Measurements from ENCODE around the gene MPHOSPH6. TPM values are rescaled to one million over a fixed set of nuclear protein-coding genes. Genes with fewer than 3 reads are reported as not detected.
"Not testable (repeated sequence)": the region's sequence is repeated elsewhere in the genome, so short reads cannot be mapped to it uniquely, and the experiment has no call there.

The MPHOSPH6 gene
- total and polyA plus RNA-seq, 2 donors = 20.3 to 29.4 TPM

GRCh38 chr16:82129881-82130280, 40.1 kb downstream of the MPHOSPH6 start:
- H3K36me3 ChIP-seq (ENCODE audit: insufficient read depth) = no peaks in the 10 kb centered on the region
- no peaks in the 10 kb centered on the region for H3K4me1 ChIP-seq (ENCODE audit: insufficient read depth)
- WGBS = 83% methylated on average over 3 of the region's 3 CpGs
- DNase-seq (ENCODE audit: extremely low spot score) = no peak
- H3K27ac ChIP-seq (ENCODE audit: low read depth) = no peak overlapping the region
- H3K4me3 ChIP-seq (ENCODE audit: low read depth, low read length) = no peak overlapping the region

DNA sequence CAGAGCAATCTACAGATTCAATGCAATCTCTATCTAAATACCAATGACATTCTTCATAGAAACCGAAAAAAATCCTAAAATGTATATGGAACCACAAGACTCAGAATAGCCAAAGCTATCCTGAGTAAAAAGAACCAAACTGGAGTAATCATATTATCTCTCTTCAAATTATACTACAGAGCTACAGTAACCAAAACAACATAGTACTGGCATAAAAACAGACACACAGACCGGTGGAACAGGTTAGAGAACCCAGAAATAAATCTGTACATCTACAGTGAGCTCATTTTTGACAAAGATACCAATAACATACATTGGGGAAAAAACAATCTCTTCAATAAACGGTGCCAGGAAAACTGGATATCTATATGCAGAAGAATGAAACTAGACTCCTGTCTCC, 45.4 kb downstream of the MPHOSPH6 start:
- no peak overlapping the region for H3K4me3 ChIP-seq (ENCODE audit: low read depth, low read length)
- WGBS = 84% methylated on average over 3 of the region's 3 CpGs
- DNase-seq (ENCODE audit: extremely low spot score) = no peak
- no peaks in the 10 kb centered on the region for H3K36me3 ChIP-seq (ENCODE audit: insufficient read depth)
- H3K27ac ChIP-seq (ENCODE audit: low read depth) = no peak overlapping the region
- no peaks in the 10 kb centered on the region for H3K4me1 ChIP-seq (ENCODE audit: insufficient read depth)

DNA sequence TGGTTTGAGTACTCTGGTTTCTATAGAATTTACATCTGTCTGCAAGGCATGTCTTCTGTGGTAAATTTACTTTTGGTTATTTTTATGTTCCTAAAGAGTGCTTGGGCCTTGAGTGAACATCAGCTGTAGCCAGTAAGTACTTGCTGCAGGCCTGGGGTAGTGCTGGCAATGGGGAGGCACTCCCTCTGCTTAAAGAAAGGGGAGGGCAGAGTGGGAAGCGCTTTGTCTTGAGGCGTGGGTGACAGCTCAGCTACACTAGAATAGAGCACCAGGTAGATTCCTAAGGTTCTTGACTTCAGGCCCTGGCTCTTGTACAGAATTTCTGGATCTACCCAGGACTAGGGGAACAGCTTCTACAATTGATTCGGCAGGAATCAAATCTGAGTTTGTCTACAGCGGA, 50.6 kb downstream of the MPHOSPH6 start:
- no peak for DNase-seq (ENCODE audit: extremely low spot score)
- H3K27ac ChIP-seq (ENCODE audit: low read depth) = no peak overlapping the region
- 71% methylated on average over 4 of the region's 4 CpGs for WGBS
- no peaks in the 10 kb centered on the region for H3K36me3 ChIP-seq (ENCODE audit: insufficient read depth)
- H3K4me1 ChIP-seq (ENCODE audit: insufficient read depth) = no peaks in the 10 kb centered on the region
- no peak overlapping the region for H3K4me3 ChIP-seq (ENCODE audit: low read depth, low read length)

DNA sequence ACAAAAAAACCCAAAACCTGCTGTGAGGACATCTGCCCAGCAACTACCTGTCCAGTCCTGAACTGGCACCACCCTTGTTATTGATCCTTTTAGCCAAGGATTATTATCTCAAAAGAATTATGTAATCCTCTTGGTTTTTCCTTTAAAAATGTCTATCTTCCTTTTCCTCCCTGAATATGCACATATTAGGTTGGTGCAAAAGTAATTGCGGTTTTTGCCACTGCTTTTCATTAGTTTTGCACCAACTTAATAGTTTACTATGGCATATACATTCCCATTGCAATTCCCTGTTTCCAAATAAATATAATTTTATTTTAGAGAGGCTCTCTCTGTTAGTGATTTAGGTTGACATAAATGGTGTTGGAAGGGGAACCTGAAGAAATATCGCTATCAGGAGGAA, 51.3 kb downstream of the MPHOSPH6 start:
- DNase-seq (ENCODE audit: extremely low spot score) = no peak
- no peaks in the 10 kb centered on the region for H3K36me3 ChIP-seq (ENCODE audit: insufficient read depth)
- 95% methylated on average over 2 of the region's 2 CpGs for WGBS
- H3K27ac ChIP-seq (ENCODE audit: low read depth) = no peak overlapping the region
- H3K4me1 ChIP-seq (ENCODE audit: insufficient read depth) = no peaks in the 10 kb centered on the region
- no peak overlapping the region for H3K4me3 ChIP-seq (ENCODE audit: low read depth, low read length)

DNA sequence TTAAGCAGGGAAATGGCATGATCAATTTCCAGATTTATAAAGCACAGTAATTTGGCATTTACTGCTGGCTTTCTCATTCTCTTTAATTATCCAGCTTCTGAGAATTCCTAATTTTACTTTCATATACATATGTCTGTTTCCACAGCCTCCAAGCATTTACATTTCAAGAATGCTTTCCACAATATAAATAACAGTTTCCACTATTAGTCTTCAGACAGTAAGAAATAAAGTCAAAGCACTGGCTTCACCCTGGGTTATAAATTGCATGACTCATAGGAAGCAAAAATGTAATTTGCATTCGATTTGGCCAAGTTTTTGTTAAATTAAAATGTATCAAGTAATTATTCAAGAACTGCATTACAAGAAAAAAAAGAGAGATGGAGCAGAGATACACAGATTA, 53.5 kb downstream of the MPHOSPH6 start:
- no peaks in the 10 kb centered on the region for H3K4me1 ChIP-seq (ENCODE audit: insufficient read depth)
- 59% methylated on average over 1 of the region's 1 CpG for WGBS

GRCh38 chr16:82113741-82114140, 56.3 kb downstream of the MPHOSPH6 start:
- H3K27ac ChIP-seq (ENCODE audit: low read depth) = no peak overlapping the region
- no peak for DNase-seq (ENCODE audit: extremely low spot score)
- no peaks in the 10 kb centered on the region for H3K36me3 ChIP-seq (ENCODE audit: insufficient read depth)
- WGBS = 75% methylated on average over 3 of the region's 3 CpGs
- H3K4me3 ChIP-seq (ENCODE audit: low read depth, low read length) = no peak overlapping the region
- no peaks in the 10 kb centered on the region for H3K4me1 ChIP-seq (ENCODE audit: insufficient read depth)

More for the DNA sequence above, 53.5 kb downstream of the MPHOSPH6 start:
- H3K4me3 ChIP-seq (ENCODE audit: low read depth, low read length) = no peak overlapping the region
- no peak overlapping the region for H3K27ac ChIP-seq (ENCODE audit: low read depth)
- H3K36me3 ChIP-seq (ENCODE audit: insufficient read depth) = no peaks in the 10 kb centered on the region
- no peak for DNase-seq (ENCODE audit: extremely low spot score)

DNA sequence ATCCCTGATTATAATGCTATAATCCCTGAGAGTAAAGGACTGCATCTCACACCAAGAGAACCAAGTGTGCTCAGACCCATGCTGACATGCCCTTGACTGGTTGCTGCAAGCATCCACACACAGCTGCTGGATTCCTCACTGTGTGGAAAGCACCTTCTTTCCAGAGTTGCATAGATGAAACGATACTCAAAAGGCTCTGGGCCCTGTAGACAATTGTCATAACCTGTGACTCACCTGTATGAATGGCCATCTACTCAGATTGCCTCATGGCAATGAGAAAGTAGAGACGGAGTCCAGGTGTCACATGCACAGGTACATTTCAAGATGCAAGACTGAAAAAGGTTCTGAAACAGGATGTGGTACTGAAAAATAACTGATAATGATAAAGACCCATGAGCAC, 58.1 kb downstream of the MPHOSPH6 start:
- H3K4me1 ChIP-seq (ENCODE audit: insufficient read depth) = no peaks in the 10 kb centered on the region
- no peak overlapping the region for H3K27ac ChIP-seq (ENCODE audit: low read depth)
- no peaks in the 10 kb centered on the region for H3K36me3 ChIP-seq (ENCODE audit: insufficient read depth)
- no peak overlapping the region for H3K4me3 ChIP-seq (ENCODE audit: low read depth, low read length)
- 77% methylated on average over 2 of the region's 2 CpGs for WGBS
- no peak for DNase-seq (ENCODE audit: extremely low spot score)

DNA sequence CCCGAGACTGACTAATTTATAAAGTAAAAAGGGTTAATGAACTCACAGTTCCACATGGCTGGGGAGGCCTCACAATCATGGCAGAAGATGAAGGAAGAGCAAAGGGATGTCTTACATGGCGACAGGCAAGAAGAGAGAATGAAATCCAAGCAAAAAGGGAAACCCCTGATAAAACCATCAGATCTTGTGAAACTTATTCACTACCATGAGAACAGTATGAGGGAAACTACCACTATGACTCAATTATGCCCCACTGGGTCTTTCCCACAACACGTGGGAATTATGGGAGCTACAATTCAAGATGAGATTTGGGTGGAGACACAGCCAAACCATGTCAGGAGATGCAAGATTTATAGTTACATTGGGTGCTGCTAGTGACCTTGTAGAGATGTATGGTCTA, 60.8 kb downstream of the MPHOSPH6 start:
- WGBS = 77% methylated on average over 3 of the region's 3 CpGs
- not testable (repeated sequence) for DNase-seq (ENCODE audit: extremely low spot score); H3K27ac ChIP-seq (ENCODE audit: low read depth)

GRCh38 chr16:82108774-82109173, 61.2 kb downstream of the MPHOSPH6 start:
- H3K4me3 ChIP-seq (ENCODE audit: low read depth, low read length) = no peak overlapping the region
- 80% methylated on average over 6 of the region's 6 CpGs for WGBS

More for the DNA sequence above, 60.8 kb downstream of the MPHOSPH6 start:
- H3K4me3 ChIP-seq (ENCODE audit: low read depth, low read length); H3K36me3 ChIP-seq (ENCODE audit: insufficient read depth); H3K4me1 ChIP-seq (ENCODE audit: insufficient read depth): not testable (repeated sequence)

GRCh38 chr16:82108100-82108499, 61.9 kb downstream of the MPHOSPH6 start:
- H3K4me3 ChIP-seq (ENCODE audit: low read depth, low read length) = no peak overlapping the region
- DNase-seq (ENCODE audit: extremely low spot score) = no peak
- H3K36me3 ChIP-seq (ENCODE audit: insufficient read depth) = no peaks in the 10 kb centered on the region
- no peaks in the 10 kb centered on the region for H3K4me1 ChIP-seq (ENCODE audit: insufficient read depth)
- H3K27ac ChIP-seq (ENCODE audit: low read depth) = no peak overlapping the region
- 91% methylated on average over 2 of the region's 2 CpGs for WGBS

More at GRCh38 chr16:82108774-82109173, 61.2 kb downstream of the MPHOSPH6 start:
- H3K27ac ChIP-seq (ENCODE audit: low read depth) = no peak overlapping the region
- DNase-seq (ENCODE audit: extremely low spot score) = no peak
- no peaks in the 10 kb centered on the region for H3K36me3 ChIP-seq (ENCODE audit: insufficient read depth)
- no peaks in the 10 kb centered on the region for H3K4me1 ChIP-seq (ENCODE audit: insufficient read depth)

DNA sequence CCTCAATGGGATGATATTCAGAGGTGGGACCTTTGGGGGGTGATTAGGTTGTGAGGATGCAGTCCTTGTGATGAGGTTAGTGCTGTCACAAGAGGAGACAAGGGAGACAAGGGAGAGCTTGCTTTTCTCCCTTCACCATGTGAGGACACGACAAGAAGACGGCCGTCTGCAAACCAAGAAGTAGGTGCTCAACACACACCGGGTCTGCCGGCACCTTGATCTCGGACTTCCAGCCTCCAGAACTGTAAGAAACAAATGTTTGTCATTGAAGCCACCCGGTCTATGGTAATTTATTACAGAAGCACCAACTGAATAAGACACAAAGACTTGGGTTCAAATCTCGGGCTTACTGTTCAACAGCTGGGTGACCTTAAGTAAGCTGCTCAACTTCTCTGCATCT, 64.9 kb downstream of the MPHOSPH6 start:
- WGBS = 93% methylated on average over 8 of the region's 8 CpGs
- Histone ChIP-seq H3K27ac (ENCODE audit: low read depth) (no peak overlapping the region), H3K4me3 (ENCODE audit: low read depth, low read length) (no peak overlapping the region), H3K36me3 (ENCODE audit: insufficient read depth) (no peaks in the 10 kb centered on the region), H3K4me1 (ENCODE audit: insufficient read depth) (no peaks in the 10 kb centered on the region)
- DNase-seq (ENCODE audit: extremely low spot score) = no peak

Small RNA genes within 50 kb of the gene (small RNA-seq; reads per million reads assigned to genes)
- gene RN7SKP190 = not detected

Other genes with a start within 250 kb of the MPHOSPH6 start
- gene SDR42E1, start 158.8 kb downstream of the MPHOSPH6 start, total RNA-seq = 5.3 TPM
- 1.3 TPM for gene SDR42E1, start 158.8 kb downstream of the MPHOSPH6 start, polyA plus RNA-seq
- gene HSD17B2, start 135.0 kb downstream of the MPHOSPH6 start, total RNA-seq = 31.6 TPM
- 83.2 TPM for gene HSD17B2, start 135.0 kb downstream of the MPHOSPH6 start, polyA plus RNA-seq